Lower lobe of right lung (tissue), 2 donors: Measurements from ENCODE around the gene COL23A1. TPM values are rescaled to one million over a fixed set of nuclear protein-coding genes. Genes with fewer than 3 reads are reported as not detected.

ENCODE experiments used
- ATAC-seq, 2 donors: fragments of 200-7000 bp; cut with Tn5 transposase; one replicate each; pipeline ENCODE4 v1.9.1; 2020 to 2022; ENCODE audit warnings: mild to moderate bottlenecking in 2 of 2, moderate library complexity in 2 of 2
- DNase-seq: peaks from one replicate; pipeline ENCODE4 v3.0.0-alpha.2; 2020
- H3K27ac ChIP-seq: fragments of 200-600 bp; one replicate; pipeline ENCODE4 v1.8.0; 2022
- H3K27me3 ChIP-seq: fragments of 200-600 bp; one replicate; pipeline ENCODE4 v1.8.0; 2022; ENCODE audit warnings: low read depth
- H3K36me3 ChIP-seq: fragments of 200-600 bp; one replicate; pipeline ENCODE4 v1.8.0; 2022; ENCODE audit warnings: mild to moderate bottlenecking
- H3K4me1 ChIP-seq: fragments of 200-600 bp; one replicate; pipeline ENCODE4 v1.8.0; 2022
- H3K4me3 ChIP-seq: fragments of 200-600 bp; one replicate; pipeline ENCODE4 v1.8.0; 2022; ENCODE audit warnings: mild to moderate bottlenecking
- H3K9me3 ChIP-seq: fragments of 200-600 bp; one replicate; pipeline ENCODE4 v1.8.0; 2022
- intact Hi-C: fragments of 100-400 bp; cut with DNase I; formaldehyde crosslinking; loops from one replicate; pipeline ENCODE4 v1.11.0; 2022
- long read RNA-seq: library from polyadenylated mRNA; unstranded; transcript quantifications from one replicate; pipeline ENCODE4 v2.0.0, GENCODE V29; 2021
- total RNA-seq: library from RNA; stranded (reverse); fragmentation: NEBNext Ultra II Directional; extraction: Animal tissue kit (Norgen Biotek cat#: 25700); gene quantifications from one replicate; pipeline ENCODE4 v1.2.1, GENCODE V29; 2021
- TF ChIP-seq, protein P1 (sequence below): fragments of 200-600 bp; IDR thresholded peaks from one replicate; pipeline ENCODE4 v1.8.0; 2022; ENCODE audit warnings: antibody characterized with exemption, mild to moderate bottlenecking
- donor health status: DM: no; HTN: yes; CAD: no; lungs with severe emphysema.

The COL23A1 gene
- total RNA-seq, result 1.2 TPM
- long read RNA-seq, partial matches to known transcripts, result 0 of 4 reads
- long read RNA-seq, other reads (novel, unspliced or antisense), result 4 of 4 reads

DNA sequence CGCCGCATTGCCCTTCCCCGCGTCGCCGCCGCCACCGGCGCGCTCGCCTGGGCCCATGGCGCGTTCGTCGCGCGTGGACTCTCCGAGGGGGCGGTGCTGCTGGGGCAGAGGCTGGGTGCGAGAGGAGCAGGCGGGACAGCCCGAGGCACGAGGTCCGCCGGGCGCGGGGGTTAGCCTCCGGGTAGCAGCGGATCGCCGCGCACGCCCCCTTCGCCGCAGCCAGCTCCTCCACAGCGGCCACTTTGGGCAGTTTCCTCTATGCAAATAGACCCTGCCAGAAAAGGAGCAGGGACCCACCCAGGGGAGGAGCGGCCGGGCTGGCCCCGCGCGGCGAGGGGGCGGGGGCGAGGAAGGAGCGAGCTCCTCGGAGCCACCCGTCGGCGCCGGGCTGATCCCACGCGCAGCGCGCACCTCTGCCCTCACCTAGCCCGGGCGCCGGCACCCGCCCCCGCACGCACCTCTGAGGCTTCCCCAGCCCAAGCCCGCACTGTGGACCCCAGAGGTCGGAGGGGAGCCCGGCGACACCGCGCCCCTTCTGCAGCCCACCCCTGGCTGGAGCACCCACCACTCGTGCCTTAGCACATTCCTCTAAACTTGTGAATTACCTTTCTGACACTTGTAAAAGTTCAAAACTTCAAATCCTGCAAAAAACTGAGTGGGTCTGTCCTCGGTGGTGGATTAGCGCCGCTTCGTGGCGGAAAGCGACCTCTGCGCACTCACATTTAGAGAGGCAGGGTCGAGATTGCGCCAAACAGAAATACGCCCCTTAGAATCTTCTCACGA, at the start of gene COL23A1:
Gene COL23A1, minus strand, starts transcription at position 253 of the 783 bp plus-strand sequence.
- peak; percentile 61 to 70 for ATAC-seq
- Histone ChIP-seq H3K4me3 (peak within 1 kb of the TSS; percentile 59), H3K36me3 (no peaks in the 10 kb centered on the region), H3K27me3 (peaks cover 23% of the 10 kb centered on the region), H3K27ac (no peak within 1 kb of the TSS), H3K9me3 (peaks cover 9% of the 10 kb centered on the region), H3K4me1 (peaks cover 14% of the 10 kb centered on the region)
- DNase-seq, result peak; percentile 68
- TF ChIP-seq, protein P1, sequence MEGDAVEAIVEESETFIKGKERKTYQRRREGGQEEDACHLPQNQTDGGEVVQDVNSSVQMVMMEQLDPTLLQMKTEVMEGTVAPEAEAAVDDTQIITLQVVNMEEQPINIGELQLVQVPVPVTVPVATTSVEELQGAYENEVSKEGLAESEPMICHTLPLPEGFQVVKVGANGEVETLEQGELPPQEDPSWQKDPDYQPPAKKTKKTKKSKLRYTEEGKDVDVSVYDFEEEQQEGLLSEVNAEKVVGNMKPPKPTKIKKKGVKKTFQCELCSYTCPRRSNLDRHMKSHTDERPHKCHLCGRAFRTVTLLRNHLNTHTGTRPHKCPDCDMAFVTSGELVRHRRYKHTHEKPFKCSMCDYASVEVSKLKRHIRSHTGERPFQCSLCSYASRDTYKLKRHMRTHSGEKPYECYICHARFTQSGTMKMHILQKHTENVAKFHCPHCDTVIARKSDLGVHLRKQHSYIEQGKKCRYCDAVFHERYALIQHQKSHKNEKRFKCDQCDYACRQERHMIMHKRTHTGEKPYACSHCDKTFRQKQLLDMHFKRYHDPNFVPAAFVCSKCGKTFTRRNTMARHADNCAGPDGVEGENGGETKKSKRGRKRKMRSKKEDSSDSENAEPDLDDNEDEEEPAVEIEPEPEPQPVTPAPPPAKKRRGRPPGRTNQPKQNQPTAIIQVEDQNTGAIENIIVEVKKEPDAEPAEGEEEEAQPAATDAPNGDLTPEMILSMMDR, result peak; percentile 62
- intact Hi-C loops, result no loop called here

DNA sequence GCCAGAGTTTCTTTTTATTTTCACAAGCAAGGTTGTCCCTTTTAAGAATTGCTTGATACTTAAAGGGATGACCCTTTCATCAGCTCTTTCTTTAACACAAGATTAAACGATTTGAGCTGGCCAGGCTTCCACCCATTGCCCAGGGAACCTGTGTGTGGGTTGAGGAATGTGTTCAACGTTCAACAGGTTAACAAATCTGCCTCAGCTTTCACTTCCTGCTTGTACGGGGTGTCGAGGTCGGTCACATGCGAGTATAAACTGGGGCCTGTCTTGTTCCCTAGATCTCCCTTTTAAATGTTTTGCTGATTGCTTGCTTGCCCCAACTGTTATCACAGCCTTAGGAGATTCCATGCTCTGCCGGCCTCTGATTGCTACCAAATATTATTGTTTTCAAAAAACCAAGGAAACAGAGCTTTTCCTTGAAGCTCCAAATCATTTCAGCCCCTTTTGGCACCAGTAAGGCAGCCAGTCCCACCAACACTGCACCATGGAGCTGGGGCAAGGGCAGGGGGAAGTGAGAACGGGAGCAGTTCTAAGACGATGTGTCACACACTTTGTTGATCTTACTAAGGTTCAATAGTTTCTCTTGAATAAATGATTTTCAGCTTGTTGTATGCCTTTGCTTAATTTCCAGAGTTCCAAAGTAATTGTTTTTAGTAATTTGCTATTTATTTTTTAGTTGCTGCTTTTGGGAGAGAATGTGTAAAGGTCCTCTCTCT, 47.3 kb upstream of the COL23A1 start:
- Histone ChIP-seq H3K4me1 (no peaks in the 10 kb centered on the region), H3K9me3 (no peaks in the 10 kb centered on the region), H3K27ac (no peak overlapping the region), H3K4me3 (no peak overlapping the region), H3K27me3 (no peaks in the 10 kb centered on the region), H3K36me3 (no peaks in the 10 kb centered on the region)
- TF ChIP-seq, protein P1, result no peak
- intact Hi-C loops, result no loop called here
- ATAC-seq (no peak), DNase-seq (no peak)

DNA sequence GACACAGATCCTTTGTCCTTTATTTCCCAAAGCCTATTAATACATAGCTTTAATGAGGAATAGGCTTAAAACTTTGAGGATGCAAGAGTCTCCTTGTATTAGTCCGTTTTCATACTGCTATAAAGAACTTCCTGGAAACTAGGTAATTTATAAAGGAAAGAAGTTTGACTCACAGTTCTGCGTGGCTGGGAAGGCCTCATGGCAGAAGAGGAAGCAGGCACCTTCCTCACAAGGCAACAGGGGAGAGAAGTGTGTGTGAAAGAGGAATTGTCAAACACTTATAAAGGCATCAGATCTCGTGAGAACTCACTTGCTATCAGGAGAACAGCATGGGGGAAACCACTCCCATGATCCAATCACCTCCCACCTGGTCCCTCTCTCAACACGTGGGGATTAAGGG, 42.1 kb upstream of the COL23A1 start:
- DNase-seq (no peak), ATAC-seq (no peak)
- Histone ChIP-seq H3K4me1 (peaks cover 3% of the 10 kb centered on the region), H3K9me3 (no peaks in the 10 kb centered on the region), H3K27me3 (no peaks in the 10 kb centered on the region), H3K27ac (no peak overlapping the region), H3K36me3 (no peaks in the 10 kb centered on the region), H3K4me3 (no peak overlapping the region)
- TF ChIP-seq, protein P1, result no peak
- intact Hi-C loops, result no loop called here

DNA sequence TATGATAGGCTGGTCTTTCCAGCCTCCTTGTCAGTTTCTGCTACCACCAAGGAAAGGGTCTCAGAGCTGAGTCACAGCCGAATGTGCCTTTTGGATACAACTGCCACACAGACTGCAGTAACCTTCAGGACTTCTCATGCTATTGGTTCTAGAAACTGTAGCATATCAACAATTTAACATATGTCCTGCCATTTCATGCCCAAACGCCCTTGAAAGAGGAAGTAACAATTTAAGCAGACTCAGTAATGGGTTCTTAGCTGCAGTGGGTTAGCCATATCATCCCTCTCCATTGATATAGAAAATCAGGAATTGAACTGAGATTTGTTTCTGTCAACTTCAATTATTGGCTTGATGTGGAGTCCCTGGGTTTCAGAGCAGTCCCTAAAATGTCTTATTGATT, 40.8 kb upstream of the COL23A1 start:
- Histone ChIP-seq H3K4me1 (peaks cover 4% of the 10 kb centered on the region), H3K9me3 (no peaks in the 10 kb centered on the region), H3K36me3 (no peaks in the 10 kb centered on the region), H3K4me3 (no peak overlapping the region), H3K27me3 (no peaks in the 10 kb centered on the region), H3K27ac (no peak overlapping the region)
- TF ChIP-seq, protein P1, result no peak
- intact Hi-C loops, result no loop called here
- no peak for ATAC-seq
- no peak for DNase-seq

DNA sequence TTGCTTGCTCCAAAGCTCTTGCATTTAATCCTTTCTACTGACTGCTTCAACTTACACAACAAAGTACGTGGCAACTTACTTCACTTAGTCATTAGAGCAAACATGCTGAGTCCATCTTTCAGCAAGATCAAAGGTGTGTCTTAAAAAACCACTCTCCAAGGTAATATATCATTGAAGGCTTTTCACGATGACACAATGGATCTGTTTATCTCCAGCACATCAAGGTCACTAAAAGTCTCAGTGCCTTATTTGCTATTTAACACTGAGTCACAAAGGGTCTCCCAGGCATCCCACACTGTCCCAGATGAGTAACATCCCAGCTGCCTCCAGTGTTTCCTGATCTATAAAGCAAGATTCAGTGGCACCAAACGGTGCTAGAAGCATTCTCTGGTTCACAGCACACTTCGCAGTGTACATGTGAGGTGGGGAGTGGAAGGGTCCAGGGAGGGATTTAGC, 40.3 kb upstream of the COL23A1 start:
- intact Hi-C loops, result no loop called here
- TF ChIP-seq, protein P1, result no peak
- H3K9me3 ChIP-seq, result no peaks in the 10 kb centered on the region
- H3K4me3 ChIP-seq, result no peak overlapping the region
- H3K27ac ChIP-seq, result no peak overlapping the region
- no peaks in the 10 kb centered on the region for H3K27me3 ChIP-seq
- H3K36me3 ChIP-seq, result no peaks in the 10 kb centered on the region
- no peak for DNase-seq
- ATAC-seq, result no peak
- peaks cover 4% of the 10 kb centered on the region for H3K4me1 ChIP-seq
